ENCODE data around the gene HTR5A. TPM values are rescaled to one million over a fixed set of nuclear protein-coding genes. Genes with fewer than 3 reads are reported as not detected.

HTR5A gene
- total RNA-seq, 2 experiments from 2014 or later = not detected

DNA sequence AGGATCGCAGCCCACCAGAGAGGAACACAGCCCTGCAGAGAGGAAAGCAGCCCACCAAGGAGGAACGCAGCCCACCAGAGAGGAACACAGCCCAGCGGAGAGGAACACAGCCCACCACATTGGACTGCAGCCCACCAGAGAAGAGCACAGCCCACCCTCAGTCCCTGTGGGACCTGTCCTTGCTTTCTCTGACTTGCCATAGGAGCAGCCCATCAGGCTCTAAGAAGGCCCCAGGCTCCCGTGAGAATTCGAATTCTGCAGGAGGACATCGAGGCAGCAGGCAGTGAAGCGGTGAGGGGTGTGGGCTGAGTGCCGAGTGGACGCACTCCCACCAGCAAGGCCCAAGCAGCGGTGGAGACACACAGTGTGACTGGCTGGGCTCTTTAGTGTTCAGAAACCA, 59.1 kb downstream of the HTR5A start:
- H3K36me3 Mint-ChIP-seq = no peaks in the 10 kb centered on the region
- H3K9me3 Mint-ChIP-seq = no peaks in the 10 kb centered on the region
- ChIA-PET POLR2A (no interaction called here), CTCF (no interaction called here)
- intact Hi-C loops (cut with micrococcal nuclease) = no loop called here
- no peak overlapping the region for H3K4me3 Mint-ChIP-seq
- no peaks in the 10 kb centered on the region for H3K4me1 Mint-ChIP-seq (ENCODE audit: low read depth)
- no peak overlapping the region for H3K27ac Mint-ChIP-seq
- H3K27me3 Mint-ChIP-seq = no peaks in the 10 kb centered on the region
- DNase-seq = no peak

DNA sequence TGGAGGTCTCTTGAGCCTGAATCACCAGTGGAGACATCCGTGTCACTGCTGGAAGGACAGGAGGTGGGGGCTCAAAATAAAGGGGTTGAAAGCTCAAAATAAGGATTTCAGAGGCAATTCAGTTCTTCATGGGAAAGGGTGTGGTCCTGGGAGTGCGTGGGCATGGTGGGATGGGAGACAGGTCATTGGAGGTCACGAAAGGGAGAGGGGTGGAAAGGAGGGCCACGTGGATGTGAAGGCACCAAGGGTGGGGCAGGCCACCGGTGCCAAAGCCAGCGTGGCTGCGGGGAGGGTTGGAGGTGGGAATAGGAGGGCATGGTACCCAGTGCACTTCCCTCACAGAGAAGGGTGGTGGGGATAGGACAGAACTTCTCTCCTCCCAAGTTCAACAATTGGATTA, 59.7 kb downstream of the HTR5A start:
- H3K27me3 Mint-ChIP-seq = no peaks in the 10 kb centered on the region
- H3K4me3 Mint-ChIP-seq = no peak overlapping the region
- no peaks in the 10 kb centered on the region for H3K9me3 Mint-ChIP-seq
- POLR2A ChIA-PET = no interaction called here
- no peak for DNase-seq
- CTCF ChIA-PET = no interaction called here
- H3K27ac Mint-ChIP-seq = no peak overlapping the region
- H3K36me3 Mint-ChIP-seq = no peaks in the 10 kb centered on the region
- intact Hi-C loops (cut with micrococcal nuclease) = no loop called here
- H3K4me1 Mint-ChIP-seq (ENCODE audit: low read depth) = no peaks in the 10 kb centered on the region

DNA sequence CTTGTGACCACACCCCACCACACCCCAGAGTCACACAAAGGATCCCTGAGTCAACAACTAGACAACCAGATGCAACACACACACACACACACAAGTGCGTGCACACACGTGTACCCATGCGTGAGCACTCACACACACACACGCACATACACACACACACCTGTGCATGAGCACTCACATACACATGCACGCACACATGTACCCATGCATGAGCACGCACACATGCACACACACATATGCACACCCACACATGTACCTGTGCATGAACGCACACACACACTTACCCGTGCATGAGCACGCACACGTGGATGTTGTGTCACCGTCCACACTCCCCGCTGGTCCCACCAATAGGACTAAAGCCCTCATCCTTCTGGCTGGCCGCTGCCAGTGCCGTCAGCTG, 60.4 kb downstream of the HTR5A start:
- intact Hi-C loops (cut with micrococcal nuclease) = no loop called here
- POLR2A ChIA-PET = no interaction called here

DNA sequence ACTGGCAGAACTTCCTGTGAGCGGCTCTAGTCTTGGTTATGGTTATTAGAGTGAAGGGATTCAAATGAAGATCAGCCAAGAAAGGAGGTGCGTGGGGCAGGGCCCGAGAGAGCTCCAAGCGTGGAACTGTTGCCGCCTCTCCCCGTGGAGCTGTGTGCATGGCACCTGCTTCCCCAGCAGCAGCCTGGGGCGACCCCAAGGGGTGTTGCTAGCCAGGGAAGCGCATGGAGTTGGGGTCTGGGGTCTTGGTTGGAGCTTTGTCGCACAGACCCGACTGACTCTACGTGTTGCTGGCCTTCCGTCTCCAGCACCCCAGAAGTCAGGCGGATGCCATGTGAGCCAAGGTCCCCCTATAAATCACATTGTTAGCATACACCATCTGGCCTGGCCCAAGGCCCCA, 61.0 kb downstream of the HTR5A start:
- no peak overlapping the region for H3K4me3 Mint-ChIP-seq
- no peaks in the 10 kb centered on the region for H3K9me3 Mint-ChIP-seq
- no peaks in the 10 kb centered on the region for H3K4me1 Mint-ChIP-seq (ENCODE audit: low read depth)
- no peaks in the 10 kb centered on the region for H3K27me3 Mint-ChIP-seq
- ChIA-PET CTCF (no interaction called here), POLR2A (no interaction called here)
- intact Hi-C loops (cut with micrococcal nuclease) = no loop called here
- H3K36me3 Mint-ChIP-seq = no peaks in the 10 kb centered on the region
- H3K27ac Mint-ChIP-seq = no peak overlapping the region
- DNase-seq = no peak

More for the DNA sequence above, 60.4 kb downstream of the HTR5A start:
- H3K27ac Mint-ChIP-seq = no peak overlapping the region
- no peaks in the 10 kb centered on the region for H3K4me1 Mint-ChIP-seq (ENCODE audit: low read depth)
- DNase-seq = no peak
- H3K27me3 Mint-ChIP-seq = no peaks in the 10 kb centered on the region
- H3K4me3 Mint-ChIP-seq = no peak overlapping the region
- no peaks in the 10 kb centered on the region for H3K36me3 Mint-ChIP-seq
- CTCF ChIA-PET = no interaction called here
- no peaks in the 10 kb centered on the region for H3K9me3 Mint-ChIP-seq

DNA sequence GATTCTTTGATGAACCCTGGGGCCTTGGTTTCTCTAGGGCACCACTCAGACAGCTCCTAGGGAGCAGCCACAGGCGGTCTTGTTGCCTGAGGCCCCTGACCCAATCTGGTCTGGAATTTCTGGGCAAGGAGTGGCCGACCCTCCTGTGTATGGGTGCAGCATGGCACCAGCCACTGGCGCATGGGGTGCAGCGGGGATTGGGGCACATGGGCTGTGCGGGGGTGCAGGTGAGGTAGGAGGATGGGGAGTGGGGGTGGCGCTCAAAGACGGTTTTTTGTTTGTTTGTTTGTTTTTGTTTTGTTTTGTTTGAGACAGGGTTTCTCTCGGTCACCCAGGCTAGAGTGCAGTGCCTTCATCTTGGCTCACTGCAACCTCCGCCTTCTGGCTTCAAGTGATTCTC, 62.3 kb downstream of the HTR5A start:
- Mint-ChIP-seq H3K36me3 (no peaks in the 10 kb centered on the region), H3K4me3 (no peak overlapping the region), H3K4me1 (ENCODE audit: low read depth) (no peaks in the 10 kb centered on the region), H3K9me3 (peaks cover 6% of the 10 kb centered on the region), H3K27me3 (peaks cover 2% of the 10 kb centered on the region), H3K27ac (no peak overlapping the region)
- intact Hi-C loops (cut with micrococcal nuclease) = no loop called here
- DNase-seq = no peak
- POLR2A ChIA-PET = no interaction called here
- CTCF ChIA-PET = no interaction called here

DNA sequence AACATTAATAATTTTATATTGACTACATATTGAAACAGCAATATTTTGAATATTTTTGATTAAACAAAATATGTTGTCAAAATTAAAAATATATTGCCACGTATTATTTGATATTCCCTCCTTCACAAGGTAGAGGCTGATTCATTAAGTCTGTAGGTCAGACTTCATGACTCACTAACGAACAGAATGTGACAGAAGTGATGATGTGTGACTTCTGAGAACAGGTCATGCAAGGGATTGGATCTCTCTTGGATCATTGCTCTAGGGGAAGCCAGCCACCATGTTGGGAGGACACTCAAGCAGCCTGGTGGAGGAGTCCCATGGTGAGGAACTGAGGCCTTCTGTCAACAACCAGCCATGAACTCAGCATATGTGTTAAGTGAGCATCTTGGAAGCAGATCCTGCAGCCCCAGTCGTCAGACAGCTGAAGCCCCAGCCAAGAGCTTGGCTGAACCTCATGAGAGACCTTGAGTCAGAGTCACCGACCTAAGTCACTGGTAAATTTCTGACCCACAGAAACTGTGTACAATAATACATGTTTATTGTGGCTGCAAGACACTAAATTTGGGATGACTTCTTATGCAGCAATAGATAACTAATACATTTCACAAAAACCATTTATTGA, 66.6 kb downstream of the HTR5A start:
- CTCF ChIA-PET = no interaction called here
- Mint-ChIP-seq H3K27ac (no peak overlapping the region), H3K4me3 (no peak overlapping the region), H3K4me1 (ENCODE audit: low read depth) (no peaks in the 10 kb centered on the region), H3K27me3 (peaks cover 17% of the 10 kb centered on the region), H3K9me3 (peaks cover 8% of the 10 kb centered on the region), H3K36me3 (no peaks in the 10 kb centered on the region)
- intact Hi-C loops (cut with micrococcal nuclease) = no loop called here
- DNase-seq = no peak
- POLR2A ChIA-PET = no interaction called here

Other genes starting within 250 kb of the HTR5A start
- gene PAXIP1, start 67.2 kb upstream of the HTR5A start, total RNA-seq = 10 to 100 TPM; 21.7 to 22.2 TPM
- gene INSIG1, start 227.6 kb downstream of the HTR5A start, total RNA-seq = 10 to 100 TPM; 94.9 to 96.9 TPM

Measured in activated CD4-positive, alpha-beta memory T cell treated with anti-CD3 and anti-CD28 coated beads for 36 hours (primary cell).